Measurements from ENCODE around the gene DRD2.

The DRD2 gene

DNA sequence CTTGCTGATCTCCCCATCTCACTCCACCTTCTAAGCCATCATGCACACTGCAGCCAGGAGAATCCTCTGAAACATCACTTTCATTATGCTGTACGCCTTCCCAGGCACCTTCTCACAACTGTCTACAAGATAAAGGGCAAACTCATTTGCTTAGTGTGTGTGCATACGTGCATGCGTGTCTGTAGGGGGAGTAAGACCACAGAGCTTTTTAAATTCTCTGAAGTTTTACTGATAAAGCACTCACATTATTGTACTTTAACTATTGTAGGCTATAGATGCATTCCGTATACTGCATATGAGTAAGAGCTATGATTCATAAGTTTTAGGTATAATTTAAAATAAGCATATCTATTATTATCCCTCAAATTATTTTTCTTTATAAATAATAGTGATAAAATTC lies 102.9 kb downstream of the DRD2 start:
- no peak for DNase-seq (ENCODE audit: low spot score)

DNA sequence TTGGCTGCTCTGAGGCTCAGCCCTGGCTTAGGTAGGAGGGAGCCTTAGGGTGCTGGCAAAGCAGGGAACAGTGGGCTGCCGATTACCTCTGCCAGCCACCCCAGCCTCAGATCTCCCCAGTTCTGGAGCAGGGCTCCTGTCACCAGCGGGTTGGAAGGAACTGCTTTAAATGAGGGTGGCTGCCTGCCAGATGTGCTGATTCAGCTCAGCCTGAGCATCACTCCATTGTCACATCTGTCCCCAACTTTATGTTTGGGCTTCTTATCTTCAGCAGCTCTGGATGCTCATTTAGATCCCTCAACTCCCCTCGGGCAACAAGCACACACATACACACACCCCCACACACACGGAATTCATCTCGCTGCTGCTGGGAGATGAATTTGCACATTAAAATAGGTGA lies 104.6 kb downstream of the DRD2 start:
- peak; percentile 32 for DNase-seq (ENCODE audit: low spot score)

DNA sequence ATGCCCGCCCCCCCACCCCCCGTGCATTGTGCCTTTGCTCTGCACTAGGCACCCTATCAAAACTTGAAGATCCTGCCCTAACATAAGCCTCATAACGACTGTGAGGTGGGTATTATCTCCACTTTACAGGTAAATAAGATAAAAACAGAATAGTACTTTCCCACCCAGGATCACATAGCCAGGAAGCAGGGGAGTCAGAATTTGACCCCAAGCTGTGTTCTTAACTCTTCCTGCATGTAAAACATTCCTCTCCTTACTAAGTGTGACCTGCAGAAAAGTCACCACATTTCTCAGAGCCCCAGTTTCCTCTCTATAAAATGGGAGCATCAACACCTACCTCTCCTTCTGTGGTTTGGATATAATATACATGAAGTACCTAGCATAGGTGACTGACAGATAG lies 105.8 kb downstream of the DRD2 start:
- no peak for DNase-seq (ENCODE audit: low spot score)

DNA sequence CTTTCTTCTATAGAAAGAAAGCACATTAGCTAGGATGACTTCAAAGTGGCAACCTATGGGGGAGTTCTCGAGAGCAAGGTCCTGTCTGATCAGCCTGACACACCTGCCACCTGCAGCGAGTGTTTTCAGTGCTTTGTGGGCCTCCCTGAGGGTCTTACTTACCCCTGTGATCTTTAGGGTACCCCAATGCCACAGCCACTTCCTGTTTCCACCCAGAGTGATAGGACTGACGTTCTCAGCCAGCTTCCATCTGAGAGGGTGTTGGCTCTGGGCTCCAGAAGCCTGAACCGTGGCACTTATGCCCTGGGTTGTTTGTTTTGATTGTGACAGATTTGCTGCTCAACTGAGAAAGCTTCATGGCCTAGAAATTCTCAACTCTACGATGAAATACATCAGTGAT lies 109.3 kb downstream of the DRD2 start:
- no peak for DNase-seq (ENCODE audit: low spot score)

DNA sequence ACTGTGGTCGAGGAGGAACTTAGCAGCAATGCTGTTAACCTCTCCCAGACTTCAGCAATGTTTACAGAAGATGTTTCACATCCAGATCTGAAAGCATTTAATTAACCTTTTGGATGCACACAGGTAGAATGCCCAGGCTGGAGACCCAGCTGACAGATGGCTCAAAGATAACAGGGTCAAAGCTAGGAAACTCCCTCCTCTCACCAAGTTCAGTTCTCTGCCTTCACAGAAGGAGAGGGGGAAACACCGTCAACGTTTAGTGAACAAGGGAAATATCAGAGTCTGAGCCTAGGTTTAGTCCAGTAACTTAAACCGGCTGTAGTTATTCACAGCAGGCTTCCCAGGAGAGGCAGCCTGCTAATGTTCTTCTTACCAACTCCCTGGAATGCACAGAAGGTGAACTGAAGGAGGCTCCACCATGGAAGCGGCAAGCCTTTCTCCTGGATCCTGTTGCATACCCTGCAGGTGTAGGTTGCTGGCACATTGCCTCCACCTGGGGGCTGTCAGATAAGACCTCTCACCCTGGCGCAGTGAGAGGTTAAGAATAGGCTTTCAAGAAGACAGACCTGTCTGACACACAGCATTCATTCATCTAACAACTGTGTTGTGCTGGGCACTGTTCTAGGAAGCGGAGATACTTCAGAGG lies 111.1 kb downstream of the DRD2 start:
- DNase-seq (ENCODE audit: low spot score): no peak

DNA sequence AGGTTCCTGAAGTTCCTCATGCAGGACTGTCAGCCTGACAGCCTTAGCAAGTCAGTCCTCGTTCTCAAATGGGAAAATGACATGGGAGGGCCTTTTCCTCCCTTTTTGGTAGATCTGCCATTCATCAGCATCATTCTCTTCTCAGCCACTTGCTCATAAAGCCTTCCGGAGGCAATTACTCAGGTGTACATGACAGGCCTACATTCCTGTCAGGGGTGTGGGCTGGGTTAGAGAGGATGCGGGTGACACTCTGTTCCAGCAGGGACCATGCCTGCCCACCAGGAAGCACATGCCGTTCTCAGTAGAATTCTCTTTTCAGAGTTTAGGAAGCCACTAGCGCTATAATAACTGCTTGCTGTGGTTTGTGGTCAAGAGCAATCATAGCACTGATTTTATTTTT lies 111.8 kb downstream of the DRD2 start:
- no peak for DNase-seq (ENCODE audit: low spot score)
